HL-60 (cell line): ENCODE data around the gene TMEM234.

Experiments used
- DNase-seq, 2 experiments: peaks; one replicate each; pipeline ENCODE4 v3.0.0-alpha.2; 2010 to 2020; ENCODE audit warnings: low read depth in 1 of 2, low spot score in 1 of 2
- H3K27ac ChIP-seq: fragments of 250-450 bp; sonication (Bioruptor Pico); replicated peaks from 2 replicates; pipeline ENCODE4 v1.5.1; 2020; ENCODE audit warnings: mild to moderate bottlenecking, moderate library complexity
- H3K27me3 ChIP-seq: fragments of 250-450 bp; sonication (Bioruptor Pico); 2 replicates; pipeline ENCODE4 v1.5.1; 2021; ENCODE audit warnings: mild to moderate bottlenecking, moderate library complexity; ENCODE audit not compliant: insufficient read depth, poor library complexity, severe bottlenecking
- H3K4me3 ChIP-seq: replicated peaks from 2 replicates; pipeline ENCODE4 v1.5.1; 2011; ENCODE audit warnings: mild to moderate bottlenecking, control low read depth, low read length; ENCODE audit not compliant: insufficient read depth
- CTCF ChIP-seq: IDR thresholded peaks from one replicate; pipeline ENCODE4 v1.5.1; 2011; ENCODE audit warnings: low read length, control low read depth, inconsistent platforms; ENCODE audit not compliant: insufficient read depth
- GABPA ChIP-seq: IDR thresholded peaks from 2 replicates; pipeline ENCODE4 v1.6.1; 2012; ENCODE audit warnings: low read depth
- POLR2AphosphoS5 ChIP-seq: IDR thresholded peaks from 2 replicates; pipeline ENCODE4 v1.6.1; 2012; ENCODE audit warnings: low read depth
- REST ChIP-seq: IDR thresholded peaks from 2 replicates; pipeline ENCODE4 v1.6.1; 2012; ENCODE audit warnings: low read depth; ENCODE audit not compliant: insufficient replicate concordance
- SPI1 ChIP-seq: IDR thresholded peaks from 2 replicates; pipeline ENCODE4 v1.6.1; 2012; ENCODE audit warnings: low read depth, mild to moderate bottlenecking, borderline replicate concordance

TMEM234 gene

DNA sequence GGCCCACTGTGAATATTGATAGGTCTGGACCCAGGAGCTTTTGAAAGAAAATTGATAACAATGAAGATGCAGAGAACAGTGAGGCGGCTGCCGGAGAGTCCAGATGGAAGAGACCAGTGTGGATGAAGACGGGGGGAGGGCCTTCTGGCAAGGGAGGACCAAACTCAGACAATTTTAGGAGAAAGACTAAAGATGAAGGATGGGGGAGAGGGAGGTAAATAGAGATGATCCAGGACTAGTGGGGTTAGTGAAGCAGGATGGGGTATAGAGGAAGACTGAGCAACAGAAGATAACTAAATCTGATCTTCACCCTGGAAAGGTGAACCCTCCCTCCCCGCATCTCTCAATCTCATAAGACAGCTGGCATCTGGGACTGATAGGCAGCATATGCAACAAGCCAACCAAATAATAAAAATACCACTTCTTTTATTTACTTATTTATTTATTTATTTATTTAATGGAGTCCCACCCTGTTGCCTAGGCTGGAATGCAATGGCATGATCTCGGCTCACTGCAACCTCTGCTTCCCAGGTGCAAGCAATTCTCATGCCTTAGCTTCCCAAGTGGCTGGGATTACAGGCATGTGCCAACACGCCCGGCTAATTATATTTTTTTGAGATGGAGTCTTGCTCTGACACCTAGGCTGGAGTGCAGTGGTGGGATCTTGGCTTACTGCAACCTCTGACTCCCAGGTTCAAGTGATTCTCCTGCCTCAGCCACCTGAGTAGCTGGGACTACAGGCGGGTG is 10.6 kb upstream of the TMEM234 start:
- TF ChIP-seq CTCF (no peak), POLR2AphosphoS5 (no peak), GABPA (no peak), SPI1 (no peak), REST (no peak)
- H3K4me3 ChIP-seq = no peak overlapping the region
- DNase-seq = no peak
- no peak overlapping the region for H3K27ac ChIP-seq
- no peaks in the 10 kb centered on the region for H3K27me3 ChIP-seq

GRCh38 chr1:32231843-32232432 is 9.8 kb upstream of the TMEM234 start:
- Histone ChIP-seq H3K27ac (no peak overlapping the region), H3K27me3 (no peaks in the 10 kb centered on the region), H3K4me3 (no peak overlapping the region)
- DNase-seq = no peak
- TF ChIP-seq GABPA = no peak
- TF ChIP-seq SPI1 = no peak
- no peak for TF ChIP-seq REST
- no peak for TF ChIP-seq POLR2AphosphoS5
- TF ChIP-seq CTCF = no peak

DNA sequence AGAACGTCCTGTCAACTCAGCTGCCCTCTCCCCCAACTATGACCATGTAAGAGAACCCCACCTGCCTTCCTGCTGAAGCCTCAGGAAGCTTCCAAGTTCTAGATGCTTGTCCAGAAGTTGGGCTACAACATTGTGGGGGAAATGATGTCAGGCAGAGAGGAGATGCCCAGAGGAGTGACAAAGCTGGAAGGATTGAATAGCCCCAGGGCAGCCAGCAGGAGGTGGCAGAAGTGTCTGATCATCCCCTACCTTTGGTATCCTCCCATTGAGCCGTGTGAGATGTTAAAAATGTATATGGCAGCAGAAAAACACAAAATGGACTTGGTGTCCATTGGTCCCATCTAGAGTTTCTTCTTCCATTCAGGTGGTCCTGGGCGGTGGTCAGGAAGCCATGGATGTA is 6.6 kb upstream of the TMEM234 start:
- no peak for TF ChIP-seq GABPA
- no peak for TF ChIP-seq POLR2AphosphoS5
- no peak for TF ChIP-seq SPI1
- TF ChIP-seq CTCF = no peak
- TF ChIP-seq REST = no peak
- DNase-seq = no peak
- H3K27ac ChIP-seq = no peak overlapping the region
- no peaks in the 10 kb centered on the region for H3K27me3 ChIP-seq
- H3K4me3 ChIP-seq = no peak overlapping the region
